Endothelial cell of umbilical vein (primary cell): ENCODE measurements around the gene CYP1A1. TPM values are rescaled to one million over a fixed set of nuclear protein-coding genes. Genes with fewer than 3 reads are reported as not detected.

Experiments used
- BruUV-seq: library from RNA; stranded (reverse); fragments of 400-500 nt; replicated peaks from 2 replicates; lab custom pipeline; 2021; lab: Mats Ljungman, UMichigan
- CTCF ChIA-PET: fragments of 300-600, 350-600 bp; sonication (Branson Sonifier 250); formaldehyde crosslinking; loops from one replicate; lab custom pipeline; 2021; ENCODE audit warnings: antibody characterized with exemption, inconsistent platforms; lab: Charles Lee
- POLR2A ChIA-PET: fragments of 300-600, 350-600 bp; sonication (Branson Sonifier 250); formaldehyde crosslinking; loops from one replicate; lab custom pipeline; 2021; ENCODE audit warnings: antibody characterized with exemption, inconsistent platforms; lab: Charles Lee
- DNase-seq: peaks from one replicate; pipeline ENCODE4 v3.0.0-alpha.2; 2011; ENCODE audit warnings: low read depth, low spot score
- FAIRE-seq: peaks from 2 replicates; lab custom pipeline; 2011; peaks lifted over from hg19 to GRCh38; lab: Jason Lieb, UNC
- H2AFZ ChIP-seq: 2 replicates; pipeline ENCODE4 v1.6.0; 2012; ENCODE audit warnings: low read depth, low read length, control low read depth, inconsistent platforms
- H3K27ac ChIP-seq: 2 replicates; pipeline ENCODE4 v1.5.1; 2011; ENCODE audit warnings: low read depth, mild to moderate bottlenecking, control low read depth, low read length, moderate library complexity; ENCODE audit not compliant: insufficient read depth
- H3K27me3 ChIP-seq, 2 experiments: 2 replicates each; pipeline versions ENCODE4 v1.6.0 to v1.6.1; 2011; ENCODE audit warnings: low read length in 2 of 2, mixed read lengths in 1 of 2; ENCODE audit not compliant: control insufficient read depth in 2 of 2, insufficient read depth in 2 of 2
- H3K36me3 ChIP-seq, 2 experiments: 2 replicates in 1 of 2; 3 replicates in 1 of 2; pipeline ENCODE4 v1.5.1; 2011; ENCODE audit warnings: low read length in 2 of 2, mild to moderate bottlenecking in 1 of 2, moderate library complexity in 1 of 2; ENCODE audit not compliant: control insufficient read depth in 2 of 2, insufficient read depth in 2 of 2; ENCODE audit errors: extremely low read depth in 1 of 2
- H3K4me1 ChIP-seq: 3 replicates; pipeline ENCODE4 v1.5.1; 2011; ENCODE audit warnings: mild to moderate bottlenecking, low read length; ENCODE audit not compliant: control insufficient read depth, insufficient read depth; ENCODE audit errors: extremely low read depth
- H3K4me2 ChIP-seq: 2 replicates; pipeline ENCODE4 v1.6.1; 2011; ENCODE audit warnings: low read length, control low read depth, mixed read lengths; ENCODE audit not compliant: insufficient read depth
- H3K4me3 ChIP-seq, 3 experiments: fragments of 200-600 bp in 1 of 3; sonication (generic), shearing (Covaris generic) in 1 of 3; replicated peaks in 1 of 3; 2 replicates each; pipeline ENCODE4 v1.5.1; 2011 to 2016; ENCODE audit warnings: control low read depth in 3 of 3, low read length in 3 of 3, mild to moderate bottlenecking in 2 of 3, inconsistent platforms in 1 of 3, low read depth in 1 of 3, moderate library complexity in 1 of 3; ENCODE audit not compliant: insufficient read depth in 1 of 3
- H3K79me2 ChIP-seq: 2 replicates; pipeline ENCODE4 v1.6.0; 2012; ENCODE audit warnings: low read length, inconsistent platforms; ENCODE audit not compliant: control insufficient read depth, insufficient read depth
- H3K9ac ChIP-seq: replicated peaks from 2 replicates; pipeline ENCODE3; 2011; ENCODE audit warnings: low read length, control low read depth; ENCODE audit not compliant: insufficient read depth; ENCODE audit errors: extremely low read depth
- H3K9me1 ChIP-seq: replicated peaks from 3 replicates; pipeline ENCODE4 v1.6.0; 2011; ENCODE audit warnings: mild to moderate bottlenecking, low read length; ENCODE audit not compliant: control insufficient read depth, insufficient read depth; ENCODE audit errors: extremely low read depth
- H3K9me3 ChIP-seq: replicated peaks from 2 replicates; pipeline ENCODE4 v1.5.1; 2012; ENCODE audit warnings: low read length, inconsistent platforms; ENCODE audit not compliant: control insufficient read depth, insufficient read depth
- H4K20me1 ChIP-seq: replicated peaks from 2 replicates; pipeline ENCODE3; 2011; ENCODE audit warnings: mild to moderate bottlenecking, low read length; ENCODE audit not compliant: control insufficient read depth, insufficient read depth; ENCODE audit errors: extremely low read depth
- EZH2 ChIP-seq: IDR thresholded peaks from 2 replicates; pipeline ENCODE4 v1.6.1; 2012; ENCODE audit warnings: borderline replicate concordance, low read depth, mild to moderate bottlenecking, moderate library complexity, low read length, inconsistent platforms; ENCODE audit not compliant: severe bottlenecking
- FOS ChIP-seq: IDR thresholded peaks from 2 replicates; pipeline ENCODE4 v1.6.1; 2011; ENCODE audit warnings: mild to moderate bottlenecking, low read length, moderate library complexity, borderline replicate concordance; ENCODE audit not compliant: insufficient read depth
- GATA2 ChIP-seq: IDR thresholded peaks from 2 replicates; pipeline ENCODE4 v1.7.0; 2011; ENCODE audit warnings: low read depth, mild to moderate bottlenecking, moderate library complexity, mixed read lengths, low read length; ENCODE audit not compliant: insufficient read length, insufficient read depth
- JUN ChIP-seq: IDR thresholded peaks from 2 replicates; pipeline ENCODE4 v1.6.1; 2011; ENCODE audit warnings: borderline replicate concordance, low read depth; ENCODE audit not compliant: insufficient read length, insufficient read depth
- MYC ChIP-seq: IDR thresholded peaks from one replicate; pipeline ENCODE4 v1.6.1; 2011; ENCODE audit warnings: mild to moderate bottlenecking, low read depth, low read length
- POLR2A ChIP-seq: IDR thresholded peaks from 2 replicates; pipeline ENCODE4 v1.6.1; 2012; ENCODE audit warnings: low read depth, mild to moderate bottlenecking, control low read depth, low read length
- POLR2AphosphoS5 ChIP-seq: IDR thresholded peaks from 2 replicates; pipeline ENCODE4 v1.6.1; 2012; ENCODE audit warnings: low read depth, mild to moderate bottlenecking, control low read depth, low read length, moderate library complexity; ENCODE audit not compliant: insufficient read depth
- dilution Hi-C: fragments of 300-500 bp; cut with MboI; formaldehyde crosslinking; loops from one replicate; pipeline ENCODE4 v1.15.0; 2019; ENCODE audit warnings: low sequenced_read_pairs; ENCODE audit not compliant: extremely low pct_ligation_motif_present
- intact Hi-C: fragments of 100-400 bp; cut with micrococcal nuclease; formaldehyde crosslinking; loops from one replicate; pipeline ENCODE4 v1.10.0; 2022
- polyA plus RNA-seq, 4 experiments: library from polyadenylated mRNA; depleted of rRNA in 3 of 4; stranded (reverse) in 3 of 4; unstranded in 1 of 4; fragments of >200 nt; gene quantifications; 2 replicates each; pipeline versions ENCODE4 v1.2.1 to v1.2.3, GENCODE V29; 2011 to 2012; ENCODE audit warnings: missing spikeins in 1 of 4
- total RNA-seq: library from RNA; stranded (reverse); gene quantifications from 2 replicates; pipeline ENCODE4 v1.2.3, GENCODE V29; 2021
- TF ChIP-seq, protein P1 (sequence below): IDR thresholded peaks from 2 replicates; pipeline ENCODE4 v1.6.1; 2011; ENCODE audit not compliant: insufficient read depth, insufficient read length
- TF ChIP-seq, protein P2 (sequence below), 2 donors: IDR thresholded peaks; 1 replicate in 1 of 2; 2 replicates in 1 of 2; pipeline ENCODE4 v1.5.1; 2011; ENCODE audit warnings: low read length in 2 of 2, mild to moderate bottlenecking in 2 of 2, moderate library complexity in 2 of 2, control low read depth in 1 of 2, inconsistent platforms in 1 of 2, low read depth in 1 of 2; ENCODE audit not compliant: insufficient read depth in 1 of 2; ENCODE audit errors: extremely low read depth in 1 of 2

The CYP1A1 gene
- total and polyA plus RNA-seq, 2 donors (not counting 3 experiments of a cell fraction or from before 2014, with no cell fraction given), result 7.6 to 13.1 TPM

DNA sequence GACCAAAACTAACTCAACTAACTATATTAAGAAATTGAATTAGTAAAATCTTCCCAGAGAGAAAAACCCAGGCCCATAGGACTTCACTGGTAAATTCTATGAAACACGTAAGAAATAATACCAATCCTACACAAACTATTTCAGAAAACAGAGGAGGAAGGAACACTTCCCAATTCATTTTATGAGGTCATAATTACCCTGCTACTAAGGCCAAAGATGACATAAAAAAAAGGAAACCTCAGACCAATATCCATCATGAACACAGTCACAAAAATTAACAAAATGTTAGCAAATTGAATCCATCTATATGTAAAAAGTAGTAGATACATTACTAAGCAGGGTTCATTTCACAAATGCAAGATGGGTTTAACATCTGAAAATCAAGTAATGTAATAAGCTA lies 33.0 kb downstream of the CYP1A1 start:
- no peak overlapping the region for H3K27ac ChIP-seq
- BruUV-seq, result no TSS peak
- no peaks in the 10 kb centered on the region for H4K20me1 ChIP-seq
- no peak overlapping the region for H3K4me2 ChIP-seq
- ChIA-PET CTCF (no interaction called here), POLR2A (no interaction called here)
- FAIRE-seq, result no peak
- no peak overlapping the region for H2AFZ ChIP-seq
- H3K9me3 ChIP-seq, result no peaks in the 10 kb centered on the region
- peaks cover 51% of the 10 kb centered on the region for H3K79me2 ChIP-seq
- DNase-seq, result no peak
- H3K4me1 ChIP-seq, result peaks cover 15% of the 10 kb centered on the region
- dilution Hi-C loops, result no loop called here
- no peaks in the 10 kb centered on the region for H3K27me3 ChIP-seq
- H3K36me3 ChIP-seq, result no peaks in the 10 kb centered on the region
- no peak overlapping the region for H3K9ac ChIP-seq
- H3K4me3 ChIP-seq, result no peak overlapping the region
- TF ChIP-seq FOS (no peak), EZH2 (no peak), POLR2A (no peak), POLR2AphosphoS5 (no peak), JUN (no peak), MYC (no peak), GATA2 (no peak)
- TF ChIP-seq, protein P1, sequence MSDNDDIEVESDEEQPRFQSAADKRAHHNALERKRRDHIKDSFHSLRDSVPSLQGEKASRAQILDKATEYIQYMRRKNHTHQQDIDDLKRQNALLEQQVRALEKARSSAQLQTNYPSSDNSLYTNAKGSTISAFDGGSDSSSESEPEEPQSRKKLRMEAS, result no peak
- TF ChIP-seq, protein P2, sequence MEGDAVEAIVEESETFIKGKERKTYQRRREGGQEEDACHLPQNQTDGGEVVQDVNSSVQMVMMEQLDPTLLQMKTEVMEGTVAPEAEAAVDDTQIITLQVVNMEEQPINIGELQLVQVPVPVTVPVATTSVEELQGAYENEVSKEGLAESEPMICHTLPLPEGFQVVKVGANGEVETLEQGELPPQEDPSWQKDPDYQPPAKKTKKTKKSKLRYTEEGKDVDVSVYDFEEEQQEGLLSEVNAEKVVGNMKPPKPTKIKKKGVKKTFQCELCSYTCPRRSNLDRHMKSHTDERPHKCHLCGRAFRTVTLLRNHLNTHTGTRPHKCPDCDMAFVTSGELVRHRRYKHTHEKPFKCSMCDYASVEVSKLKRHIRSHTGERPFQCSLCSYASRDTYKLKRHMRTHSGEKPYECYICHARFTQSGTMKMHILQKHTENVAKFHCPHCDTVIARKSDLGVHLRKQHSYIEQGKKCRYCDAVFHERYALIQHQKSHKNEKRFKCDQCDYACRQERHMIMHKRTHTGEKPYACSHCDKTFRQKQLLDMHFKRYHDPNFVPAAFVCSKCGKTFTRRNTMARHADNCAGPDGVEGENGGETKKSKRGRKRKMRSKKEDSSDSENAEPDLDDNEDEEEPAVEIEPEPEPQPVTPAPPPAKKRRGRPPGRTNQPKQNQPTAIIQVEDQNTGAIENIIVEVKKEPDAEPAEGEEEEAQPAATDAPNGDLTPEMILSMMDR (IDR thresholded peaks at IDR 0.05; ENCODE audit: extremely low read depth in 1 of 2, insufficient read depth in 1 of 2, low read depth in 1 of 2, low read length in 2 of 2), result no peak
- intact Hi-C loops, result no loop called here
- H3K9me1 ChIP-seq, result no peaks in the 10 kb centered on the region
